Measurements from ENCODE around the gene LGR6. TPM values are rescaled to one million over a fixed set of nuclear protein-coding genes. Genes with fewer than 3 reads are reported as not detected.
"Not testable (repeated sequence)": the region's sequence is repeated elsewhere in the genome, so short reads cannot be mapped to it uniquely, and the experiment has no call there.

The LGR6 gene
- total RNA-seq, 1 donor from 2014 or later, result 0.52 TPM

- Histone ChIP-seq H3K27me3 (ENCODE audit: control insufficient read depth in 3 of 3, insufficient read depth in 3 of 3, low read length in 3 of 3) (peaks cover 0 to 10% (median 2%) of the 10 kb centered on the region in 3 donors), H3K9ac (ENCODE audit: low read depth in 1 of 3, low read length in 3 of 3) (no peak overlapping the region), H3K4me1 (ENCODE audit: control insufficient read depth in 3 of 3, insufficient read depth in 3 of 3, low read length in 3 of 3) (peaks cover 2 to 8% (median 4%) of the 10 kb centered on the region in 3 donors), H3K4me3 (ENCODE audit: low read length in 3 of 3) (no peak overlapping the region), H3K9me3 (ENCODE audit: control insufficient read depth in 3 of 3, low read length in 3 of 3) (no peaks in the 10 kb centered on the region), H3K27ac (ENCODE audit: low read depth, low read length) (no peak overlapping the region), H3K36me3 (ENCODE audit: control insufficient read depth in 3 of 3, insufficient read depth in 3 of 3, low read length in 3 of 3) (no peaks in the 10 kb centered on the region)
Observed at GRCh38 chr1:202164271-202165037, 29.1 kb upstream of the LGR6 start.

GRCh38 chr1:202165267-202165941, 28.2 kb upstream of the LGR6 start:
- no peak overlapping the region for H3K4me3 ChIP-seq (ENCODE audit: low read length in 3 of 3)
- no peaks in the 10 kb centered on the region for H3K9me3 ChIP-seq (ENCODE audit: control insufficient read depth in 3 of 3, low read length in 3 of 3)
- H3K27ac ChIP-seq (ENCODE audit: low read depth, low read length), result no peak overlapping the region
- H3K36me3 ChIP-seq (ENCODE audit: control insufficient read depth in 3 of 3, insufficient read depth in 3 of 3, low read length in 3 of 3), result no peaks in the 10 kb centered on the region
- peaks cover 2 to 8% (median 4%) of the 10 kb centered on the region in 3 donors for H3K4me1 ChIP-seq (ENCODE audit: control insufficient read depth in 3 of 3, insufficient read depth in 3 of 3, low read length in 3 of 3)
- H3K9ac ChIP-seq (ENCODE audit: low read depth in 1 of 3, low read length in 3 of 3), result no peak overlapping the region
- peaks cover 0 to 12% (median 2%) of the 10 kb centered on the region in 3 donors for H3K27me3 ChIP-seq (ENCODE audit: control insufficient read depth in 3 of 3, insufficient read depth in 3 of 3, low read length in 3 of 3)

GRCh38 chr1:202165942-202166843, 27.4 kb upstream of the LGR6 start:
- Histone ChIP-seq H3K4me1 (ENCODE audit: control insufficient read depth in 3 of 3, insufficient read depth in 3 of 3, low read length in 3 of 3) (peaks cover 2 to 8% (median 4%) of the 10 kb centered on the region in 3 donors), H3K9ac (ENCODE audit: low read depth in 1 of 3, low read length in 3 of 3) (no peak overlapping the region), H3K9me3 (ENCODE audit: control insufficient read depth in 3 of 3, low read length in 3 of 3) (no peaks in the 10 kb centered on the region), H3K27me3 (ENCODE audit: control insufficient read depth in 3 of 3, insufficient read depth in 3 of 3, low read length in 3 of 3) (peaks cover 0 to 12% (median 0%) of the 10 kb centered on the region in 3 donors), H3K4me3 (ENCODE audit: low read length in 3 of 3) (no peak overlapping the region), H3K27ac (ENCODE audit: low read depth, low read length) (no peak overlapping the region), H3K36me3 (ENCODE audit: control insufficient read depth in 3 of 3, insufficient read depth in 3 of 3, low read length in 3 of 3) (no peaks in the 10 kb centered on the region)

- not testable (repeated sequence) for H3K27ac ChIP-seq (ENCODE audit: low read depth, low read length); H3K9ac ChIP-seq (ENCODE audit: low read depth in 1 of 3, low read length in 3 of 3); H3K9me3 ChIP-seq (ENCODE audit: control insufficient read depth in 3 of 3, low read length in 3 of 3); H3K36me3 ChIP-seq (ENCODE audit: control insufficient read depth in 3 of 3, insufficient read depth in 3 of 3, low read length in 3 of 3); H3K4me3 ChIP-seq (ENCODE audit: low read length in 3 of 3); H3K4me1 ChIP-seq (ENCODE audit: control insufficient read depth in 3 of 3, insufficient read depth in 3 of 3, low read length in 3 of 3)
- peaks cover 0 to 12% (median 0%) of the 10 kb centered on the region in 3 donors for H3K27me3 ChIP-seq (ENCODE audit: control insufficient read depth in 3 of 3, insufficient read depth in 3 of 3, low read length in 3 of 3)
Observed at GRCh38 chr1:202167054-202167453, 26.5 kb upstream of the LGR6 start.

- peaks cover 0 to 12% (median 0%) of the 10 kb centered on the region in 3 donors for H3K27me3 ChIP-seq (ENCODE audit: control insufficient read depth in 3 of 3, insufficient read depth in 3 of 3, low read length in 3 of 3)
- no peak overlapping the region for H3K9ac ChIP-seq (ENCODE audit: low read depth in 1 of 3, low read length in 3 of 3)
- H3K27ac ChIP-seq (ENCODE audit: low read depth, low read length), result no peak overlapping the region
- no peaks in the 10 kb centered on the region for H3K36me3 ChIP-seq (ENCODE audit: control insufficient read depth in 3 of 3, insufficient read depth in 3 of 3, low read length in 3 of 3)
- peaks cover 0 to 4% (median 2%) of the 10 kb centered on the region in 3 donors for H3K4me1 ChIP-seq (ENCODE audit: control insufficient read depth in 3 of 3, insufficient read depth in 3 of 3, low read length in 3 of 3)
- H3K4me3 ChIP-seq (ENCODE audit: low read length in 3 of 3), result no peak overlapping the region
- H3K9me3 ChIP-seq (ENCODE audit: control insufficient read depth in 3 of 3, low read length in 3 of 3), result no peaks in the 10 kb centered on the region
Observed at GRCh38 chr1:202167708-202168415, 25.7 kb upstream of the LGR6 start.

GRCh38 chr1:202168861-202169260, 24.7 kb upstream of the LGR6 start:
- Histone ChIP-seq H3K4me3 (ENCODE audit: low read length in 3 of 3) (no peak overlapping the region), H3K9ac (ENCODE audit: low read depth in 1 of 3, low read length in 3 of 3) (no peak overlapping the region), H3K4me1 (ENCODE audit: control insufficient read depth in 3 of 3, insufficient read depth in 3 of 3, low read length in 3 of 3) (no peaks in the 10 kb centered on the region), H3K27me3 (ENCODE audit: control insufficient read depth in 3 of 3, insufficient read depth in 3 of 3, low read length in 3 of 3) (peaks cover 0 to 12% (median 0%) of the 10 kb centered on the region in 3 donors), H3K9me3 (ENCODE audit: control insufficient read depth in 3 of 3, low read length in 3 of 3) (no peaks in the 10 kb centered on the region), H3K36me3 (ENCODE audit: control insufficient read depth in 3 of 3, insufficient read depth in 3 of 3, low read length in 3 of 3) (no peaks in the 10 kb centered on the region), H3K27ac (ENCODE audit: low read depth, low read length) (no peak overlapping the region)

- H3K27ac ChIP-seq (ENCODE audit: low read depth, low read length), result no peak overlapping the region
Observed at GRCh38 chr1:202170726-202171125, 22.9 kb upstream of the LGR6 start.

GRCh38 chr1:202171292-202172014, 22.1 kb upstream of the LGR6 start:
- Histone ChIP-seq H3K4me3 (ENCODE audit: low read length in 3 of 3) (no peak overlapping the region), H3K36me3 (ENCODE audit: control insufficient read depth in 3 of 3, insufficient read depth in 3 of 3, low read length in 3 of 3) (no peaks in the 10 kb centered on the region), H3K27ac (ENCODE audit: low read depth, low read length) (no peak overlapping the region), H3K27me3 (ENCODE audit: control insufficient read depth in 3 of 3, insufficient read depth in 3 of 3, low read length in 3 of 3) (peaks cover 0 to 10% (median 0%) of the 10 kb centered on the region in 3 donors), H3K9me3 (ENCODE audit: control insufficient read depth in 3 of 3, low read length in 3 of 3) (no peaks in the 10 kb centered on the region), H3K4me1 (ENCODE audit: control insufficient read depth in 3 of 3, insufficient read depth in 3 of 3, low read length in 3 of 3) (no peaks in the 10 kb centered on the region), H3K9ac (ENCODE audit: low read depth in 1 of 3, low read length in 3 of 3) (no peak overlapping the region)

More at GRCh38 chr1:202170726-202171125, 22.9 kb upstream of the LGR6 start:
- H3K27me3 ChIP-seq (ENCODE audit: control insufficient read depth in 3 of 3, insufficient read depth in 3 of 3, low read length in 3 of 3), result peaks cover 0 to 12% (median 0%) of the 10 kb centered on the region in 3 donors
- H3K4me1 ChIP-seq (ENCODE audit: control insufficient read depth in 3 of 3, insufficient read depth in 3 of 3, low read length in 3 of 3), result no peaks in the 10 kb centered on the region
- H3K9me3 ChIP-seq (ENCODE audit: control insufficient read depth in 3 of 3, low read length in 3 of 3), result no peaks in the 10 kb centered on the region
- H3K36me3 ChIP-seq (ENCODE audit: control insufficient read depth in 3 of 3, insufficient read depth in 3 of 3, low read length in 3 of 3), result no peaks in the 10 kb centered on the region
- H3K9ac ChIP-seq (ENCODE audit: low read depth in 1 of 3, low read length in 3 of 3), result no peak overlapping the region
- H3K4me3 ChIP-seq (ENCODE audit: low read length in 3 of 3), result no peak overlapping the region

GRCh38 chr1:202172015-202172355, 21.6 kb upstream of the LGR6 start:
- Histone ChIP-seq H3K9ac (ENCODE audit: low read depth in 1 of 3, low read length in 3 of 3) (no peak overlapping the region), H3K36me3 (ENCODE audit: control insufficient read depth in 3 of 3, insufficient read depth in 3 of 3, low read length in 3 of 3) (no peaks in the 10 kb centered on the region), H3K4me1 (ENCODE audit: control insufficient read depth in 3 of 3, insufficient read depth in 3 of 3, low read length in 3 of 3) (no peaks in the 10 kb centered on the region), H3K4me3 (ENCODE audit: low read length in 3 of 3) (no peak overlapping the region), H3K27me3 (ENCODE audit: control insufficient read depth in 3 of 3, insufficient read depth in 3 of 3, low read length in 3 of 3) (peaks cover 0 to 8% (median 0%) of the 10 kb centered on the region in 3 donors), H3K9me3 (ENCODE audit: control insufficient read depth in 3 of 3, low read length in 3 of 3) (no peaks in the 10 kb centered on the region), H3K27ac (ENCODE audit: low read depth, low read length) (no peak overlapping the region)
